K562 (cell line): ENCODE results near the gene AHCY. TPM values are rescaled to one million over a fixed set of nuclear protein-coding genes. Genes with fewer than 3 reads are reported as not detected.

Experiments
- COPS2 ChIP-seq: fragments of 450-650 bp; conservative IDR thresholded peaks from 2 replicates; pipeline ENCODE4 v1.6.1; 2016; ENCODE audit warnings: mild to moderate bottlenecking, moderate library complexity
- ETV1 ChIP-seq: fragments of 450-650 bp; conservative IDR thresholded peaks from 2 replicates; pipeline ENCODE4 v1.6.1; 2016; ENCODE audit warnings: missing genetic modification characterization, control low read depth, low read depth, missing compliant biosample characterization
- HMGN3 ChIP-seq: IDR thresholded peaks from 2 replicates; pipeline ENCODE4 v1.6.1; 2011; ENCODE audit warnings: borderline replicate concordance, low read depth, mild to moderate bottlenecking, mixed read lengths, low read length; ENCODE audit not compliant: insufficient read length; ENCODE audit errors: extremely low read depth
- HOXB6 ChIP-seq: fragments of 250-450 bp; sonication (Bioruptor Pico); IDR thresholded peaks from 2 replicates; pipeline ENCODE4 v1.5.1; 2022; ENCODE audit warnings: mild to moderate bottlenecking, borderline replicate concordance
- IFI16 ChIP-seq: fragments of 250-450 bp; sonication (Bioruptor Pico); IDR thresholded peaks from 2 replicates; pipeline ENCODE4 v2.1.2; 2022; ENCODE audit warnings: mild to moderate bottlenecking, inconsistent platforms
- JUN ChIP-seq, 2 experiments: sonication (generic) in 1 of 2; formaldehyde crosslinking in 1 of 2; IDR thresholded peaks; 2 replicates each; pipeline versions ENCODE4 v1.6.1 to v1.8.0; 2012 to 2022; ENCODE audit warnings: borderline replicate concordance in 2 of 2, mild to moderate bottlenecking in 2 of 2, improper control_type of control experiment in 1 of 2, low read depth in 1 of 2, low read length in 1 of 2, missing genetic modification reagents in 1 of 2
- KDM4B ChIP-seq, 2 experiments: fragments of 450-650 bp in 1 of 2; sonication (generic) in 1 of 2; IDR thresholded peaks; 2 replicates each; pipeline ENCODE4 v1.6.1; 2016 to 2017; ENCODE audit warnings: borderline replicate concordance in 2 of 2, antibody characterized with exemption in 1 of 2, low read depth in 1 of 2, mild to moderate bottlenecking in 1 of 2
- SAP30 ChIP-seq: fragments of 200-600 bp; sonication (generic); IDR thresholded peaks from 2 replicates; pipeline ENCODE4 v1.6.1; 2012; ENCODE audit warnings: borderline replicate concordance, low read depth, mild to moderate bottlenecking, moderate library complexity, low read length, control low read depth, inconsistent platforms; ENCODE audit not compliant: insufficient read depth, poor library complexity, severe bottlenecking
- SIN3B ChIP-seq: fragments of 450-650 bp; IDR thresholded peaks from 2 replicates; pipeline ENCODE4 v1.6.1; 2017; ENCODE audit warnings: low read depth, mild to moderate bottlenecking, moderate library complexity
- ZNF140 ChIP-seq: fragments of 250-450 bp; sonication (Bioruptor Pico); IDR thresholded peaks from 2 replicates; pipeline ENCODE4 v1.8.0; 2021; ENCODE audit warnings: moderate library complexity, mild to moderate bottlenecking, inconsistent platforms
- ZNF324 ChIP-seq: fragments of 250-450 bp; sonication (Bioruptor Pico); IDR thresholded peaks from 2 replicates; pipeline ENCODE4 v1.4.0; 2020; ENCODE audit warnings: mild to moderate bottlenecking
- ZNF766 ChIP-seq: fragments of 200-800 bp; sonication (Bioruptor generic); conservative IDR thresholded peaks from 2 replicates; pipeline ENCODE4 v1.6.1; 2016; ENCODE audit warnings: missing genetic modification characterization, missing compliant biosample characterization
- polyA plus RNA-seq, 8 experiments: library from polyadenylated mRNA; depleted of rRNA in 4 of 8; stranded (reverse) in 5 of 8; unstranded in 3 of 8; fragments of >200 nt; fragmentation: Nextera tagmentation in 2 of 8; fragmentation: Illumina TruSeq in 1 of 8; extraction: Ambion mirVana in 2 of 8; extraction: Trizol in 1 of 8; gene quantifications; 2 replicates each; pipeline versions ENCODE4 v1.2.1 to v1.2.3, GENCODE V29; 2011 to 2014; ENCODE audit warnings: inconsistent platforms in 1 of 8, missing spikeins in 1 of 8
- total RNA-seq, 7 experiments: library from RNA; depleted of rRNA in 6 of 7; stranded (reverse); fragments of >200 nt in 6 of 7; fragmentation: Illumina TruSeq in 2 of 7; extraction: Trizol in 2 of 7; gene quantifications; 2 replicates each; pipeline versions ENCODE4 v1.2.1 to v1.2.3, GENCODE V29; 2011 to 2021; ENCODE audit warnings: low replicate concordance in 1 of 7
- TF ChIP-seq, protein P1 (sequence below): IDR thresholded peaks from 2 replicates; pipeline ENCODE4 v1.6.1; 2011; ENCODE audit warnings: borderline replicate concordance, low read depth, mild to moderate bottlenecking, moderate library complexity, low read length; ENCODE audit not compliant: insufficient read depth, poor library complexity, severe bottlenecking
- TF ChIP-seq, protein P2 (sequence below): sonication (generic); formaldehyde crosslinking; IDR thresholded peaks from 2 replicates; pipeline ENCODE4 v1.9.0; 2022; ENCODE audit warnings: mild to moderate bottlenecking, missing genetic modification reagents
- TF ChIP-seq, protein P3 (sequence below), 2 experiments: fragments of 450-650 bp in 1 of 2; IDR thresholded peaks; 2 replicates each; pipeline ENCODE4 v1.6.1; 2011 to 2017; ENCODE audit warnings: low read depth in 2 of 2, antibody characterized with exemption in 1 of 2, borderline replicate concordance in 1 of 2, low read length in 1 of 2, mild to moderate bottlenecking in 1 of 2, mixed read lengths in 1 of 2; ENCODE audit not compliant: control insufficient read depth in 1 of 2
- TF ChIP-seq, protein P4 (sequence below): sonication (generic); formaldehyde crosslinking; IDR thresholded peaks from 2 replicates; pipeline ENCODE4 v1.9.0; 2022; ENCODE audit warnings: mild to moderate bottlenecking, missing genetic modification reagents

AHCY gene
- total and polyA plus RNA-seq, 9 of the 15 experiments (the other 6 are each of a cell fraction or from before 2014, with no cell fraction given) = 82.5 to 269 (median 190) TPM

DNA sequence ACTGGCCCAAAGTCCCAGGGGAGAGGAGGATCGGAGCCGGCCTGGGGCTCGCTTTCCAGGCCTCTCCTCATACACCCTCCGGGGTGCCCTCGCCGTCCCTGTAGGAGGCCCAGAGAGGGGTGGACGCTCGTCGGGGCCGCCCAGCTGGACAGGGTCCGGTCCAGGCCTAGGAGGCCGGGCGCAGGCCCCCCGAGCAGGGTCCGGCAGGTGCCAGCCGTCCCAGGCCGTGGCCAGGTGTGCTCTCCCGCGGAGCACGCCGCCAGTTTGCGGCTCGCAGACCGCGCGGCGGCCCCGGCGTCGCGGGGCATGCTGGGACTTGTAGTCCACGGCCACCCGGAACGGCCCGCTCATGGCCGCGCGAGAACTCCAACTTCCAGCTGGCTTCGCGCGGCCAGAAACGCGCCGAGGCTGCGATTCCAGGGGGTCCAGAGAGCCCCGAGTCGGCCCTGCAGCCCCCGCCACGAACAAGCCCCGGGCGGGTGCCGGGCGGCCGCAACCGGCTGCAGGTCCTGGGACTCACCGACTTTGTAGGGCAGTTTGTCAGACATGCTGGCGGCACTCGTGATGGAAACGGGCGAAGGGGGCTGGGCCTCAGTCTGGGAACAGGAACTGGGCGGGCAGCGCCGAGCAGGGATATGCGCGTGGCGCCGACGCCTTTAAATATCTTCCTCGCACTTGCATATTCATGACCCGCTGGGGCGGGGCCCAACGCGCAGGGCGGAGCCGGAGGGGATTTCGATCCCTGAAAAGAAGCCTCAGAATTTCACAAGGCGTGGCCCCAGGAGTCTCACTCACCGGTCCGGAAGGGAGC, at the start of gene AHCY (continued):
- TF ChIP-seq, protein P1, sequence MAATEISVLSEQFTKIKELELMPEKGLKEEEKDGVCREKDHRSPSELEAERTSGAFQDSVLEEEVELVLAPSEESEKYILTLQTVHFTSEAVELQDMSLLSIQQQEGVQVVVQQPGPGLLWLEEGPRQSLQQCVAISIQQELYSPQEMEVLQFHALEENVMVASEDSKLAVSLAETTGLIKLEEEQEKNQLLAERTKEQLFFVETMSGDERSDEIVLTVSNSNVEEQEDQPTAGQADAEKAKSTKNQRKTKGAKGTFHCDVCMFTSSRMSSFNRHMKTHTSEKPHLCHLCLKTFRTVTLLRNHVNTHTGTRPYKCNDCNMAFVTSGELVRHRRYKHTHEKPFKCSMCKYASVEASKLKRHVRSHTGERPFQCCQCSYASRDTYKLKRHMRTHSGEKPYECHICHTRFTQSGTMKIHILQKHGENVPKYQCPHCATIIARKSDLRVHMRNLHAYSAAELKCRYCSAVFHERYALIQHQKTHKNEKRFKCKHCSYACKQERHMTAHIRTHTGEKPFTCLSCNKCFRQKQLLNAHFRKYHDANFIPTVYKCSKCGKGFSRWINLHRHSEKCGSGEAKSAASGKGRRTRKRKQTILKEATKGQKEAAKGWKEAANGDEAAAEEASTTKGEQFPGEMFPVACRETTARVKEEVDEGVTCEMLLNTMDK = peak; percentile 6
- TF ChIP-seq, protein P2, sequence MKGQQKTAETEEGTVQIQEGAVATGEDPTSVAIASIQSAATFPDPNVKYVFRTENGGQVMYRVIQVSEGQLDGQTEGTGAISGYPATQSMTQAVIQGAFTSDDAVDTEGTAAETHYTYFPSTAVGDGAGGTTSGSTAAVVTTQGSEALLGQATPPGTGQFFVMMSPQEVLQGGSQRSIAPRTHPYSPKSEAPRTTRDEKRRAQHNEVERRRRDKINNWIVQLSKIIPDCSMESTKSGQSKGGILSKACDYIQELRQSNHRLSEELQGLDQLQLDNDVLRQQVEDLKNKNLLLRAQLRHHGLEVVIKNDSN (CRISPR knock-in tag) = peak; percentile 43; the same call in 1 of the 2 replicates
- TF ChIP-seq ZNF766 (CRISPR knock-in tag) (peak; percentile 76), SAP30 (peak; percentile 89), IFI16 (CRISPR knock-in tag) (no peak), ETV1 (tag) (no peak), SIN3B (peak; percentile 59), KDM4B (IDR thresholded peaks at IDR 0.05; ENCODE audit: borderline replicate concordance in 2 of 2, low read depth in 1 of 2) (peak in 1 of 2 experiments; percentile 66; a peak in 2 of 4 replicates), HMGN3 (peak; percentile 86), COPS2 (no peak), HOXB6 (CRISPR knock-in tag) (no peak), JUN (IDR thresholded peaks at IDR 0.05; ENCODE audit: borderline replicate concordance, low read depth, low read length) (no peak), JUN (CRISPR knock-in tag; IDR thresholded peaks at IDR 0.05; ENCODE audit: borderline replicate concordance) (peak; percentile 60; the same call in 1 of the 2 replicates), ZNF140 (CRISPR knock-in tag) (no peak), ZNF324 (CRISPR knock-in tag) (no peak)
- TF ChIP-seq, protein P3, sequence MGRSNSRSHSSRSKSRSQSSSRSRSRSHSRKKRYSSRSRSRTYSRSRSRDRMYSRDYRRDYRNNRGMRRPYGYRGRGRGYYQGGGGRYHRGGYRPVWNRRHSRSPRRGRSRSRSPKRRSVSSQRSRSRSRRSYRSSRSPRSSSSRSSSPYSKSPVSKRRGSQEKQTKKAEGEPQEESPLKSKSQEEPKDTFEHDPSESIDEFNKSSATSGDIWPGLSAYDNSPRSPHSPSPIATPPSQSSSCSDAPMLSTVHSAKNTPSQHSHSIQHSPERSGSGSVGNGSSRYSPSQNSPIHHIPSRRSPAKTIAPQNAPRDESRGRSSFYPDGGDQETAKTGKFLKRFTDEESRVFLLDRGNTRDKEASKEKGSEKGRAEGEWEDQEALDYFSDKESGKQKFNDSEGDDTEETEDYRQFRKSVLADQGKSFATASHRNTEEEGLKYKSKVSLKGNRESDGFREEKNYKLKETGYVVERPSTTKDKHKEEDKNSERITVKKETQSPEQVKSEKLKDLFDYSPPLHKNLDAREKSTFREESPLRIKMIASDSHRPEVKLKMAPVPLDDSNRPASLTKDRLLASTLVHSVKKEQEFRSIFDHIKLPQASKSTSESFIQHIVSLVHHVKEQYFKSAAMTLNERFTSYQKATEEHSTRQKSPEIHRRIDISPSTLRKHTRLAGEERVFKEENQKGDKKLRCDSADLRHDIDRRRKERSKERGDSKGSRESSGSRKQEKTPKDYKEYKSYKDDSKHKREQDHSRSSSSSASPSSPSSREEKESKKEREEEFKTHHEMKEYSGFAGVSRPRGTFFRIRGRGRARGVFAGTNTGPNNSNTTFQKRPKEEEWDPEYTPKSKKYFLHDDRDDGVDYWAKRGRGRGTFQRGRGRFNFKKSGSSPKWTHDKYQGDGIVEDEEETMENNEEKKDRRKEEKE (IDR thresholded peaks at IDR 0.05; ENCODE audit: borderline replicate concordance in 1 of 2, control insufficient read depth in 1 of 2, low read depth in 2 of 2, low read length in 1 of 2) = no peak; a peak in 1 of 4 replicates
- TF ChIP-seq, protein P4, sequence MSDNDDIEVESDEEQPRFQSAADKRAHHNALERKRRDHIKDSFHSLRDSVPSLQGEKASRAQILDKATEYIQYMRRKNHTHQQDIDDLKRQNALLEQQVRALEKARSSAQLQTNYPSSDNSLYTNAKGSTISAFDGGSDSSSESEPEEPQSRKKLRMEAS = peak; percentile 88
